ENCODE results near the gene DIPK1B.
"Not testable (repeated sequence)": the region's sequence is repeated elsewhere in the genome, so short reads cannot be mapped to it uniquely, and the experiment has no call there.

Gene DIPK1B

DNA sequence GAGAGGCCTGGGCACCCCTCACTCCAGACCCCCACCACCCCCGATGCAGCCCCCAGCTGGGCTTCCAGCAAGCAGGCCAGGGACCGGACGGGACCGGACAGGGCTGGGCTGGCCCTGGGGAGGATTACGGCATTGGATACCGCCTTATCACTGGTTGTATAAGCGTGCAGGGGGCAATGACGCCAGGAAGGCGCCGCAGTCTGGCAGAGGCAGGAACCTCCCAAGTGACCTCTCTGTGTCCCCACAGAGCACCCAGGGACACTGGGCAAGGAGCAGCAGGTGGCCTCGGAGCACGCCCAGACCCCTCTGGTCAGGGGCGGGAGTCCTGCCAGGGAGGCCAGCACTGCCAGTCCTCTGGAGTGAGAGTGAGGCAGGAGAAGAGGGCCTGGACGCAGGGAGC is 52.7 kb downstream of the DIPK1B start:
- Histone ChIP-seq H3K27ac (ENCODE audit: low read depth, low read length) (no peak overlapping the region), H3K9me3 (ENCODE audit: control insufficient read depth in 1 of 2, low read length in 2 of 2) (no peaks in the 10 kb centered on the region), H3K36me3 (ENCODE audit: control insufficient read depth in 1 of 2, insufficient read depth in 2 of 2, low read length in 2 of 2) (no peaks in the 10 kb centered on the region), H3K4me1 (ENCODE audit: control insufficient read depth in 1 of 2, insufficient read depth in 2 of 2, low read length in 2 of 2) (peaks cover 0 to 5% of the 10 kb centered on the region in 2 donors), H3K27me3 (ENCODE audit: control insufficient read depth in 1 of 2, insufficient read depth in 2 of 2, low read length in 2 of 2) (peaks cover 6 to 23% of the 10 kb centered on the region in 2 donors), H3K9ac (ENCODE audit: low read depth in 1 of 2, low read length in 2 of 2) (no peak overlapping the region), H3K4me3 (ENCODE audit: low read depth in 1 of 2, low read length in 2 of 2) (no peak overlapping the region)

DNA sequence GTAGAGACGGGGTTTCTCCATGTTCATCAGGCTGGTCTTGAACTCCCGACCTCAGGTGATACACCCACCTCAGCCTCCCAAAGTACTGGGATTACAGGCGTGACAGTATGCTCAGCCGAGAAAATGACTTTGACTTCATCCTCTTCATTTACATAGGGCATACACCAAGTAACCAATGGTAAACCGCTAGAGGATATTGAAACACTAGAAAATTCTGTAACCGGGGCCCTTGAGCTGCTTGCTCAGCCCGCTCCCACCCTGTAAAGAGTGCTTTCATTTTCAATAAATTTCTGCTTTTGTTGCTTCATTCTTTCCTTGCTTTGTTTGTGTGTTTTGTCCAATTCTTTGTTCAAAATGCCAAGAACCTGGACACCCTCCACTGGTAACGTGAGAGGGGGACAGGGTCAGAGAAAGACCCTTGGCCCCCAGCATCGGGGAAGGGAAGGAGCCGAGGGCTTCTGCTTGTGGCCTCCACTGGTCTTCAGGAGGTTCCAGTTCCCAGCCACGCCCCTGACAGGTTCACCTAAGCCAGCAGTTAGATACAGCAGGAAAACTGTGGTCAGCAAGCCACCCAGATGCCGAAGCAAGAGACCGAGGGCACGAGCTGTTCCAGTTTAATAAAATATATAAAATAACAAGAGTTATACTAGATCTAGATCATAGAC is 53.5 kb downstream of the DIPK1B start:
- not testable (repeated sequence) for H3K9ac ChIP-seq (ENCODE audit: low read depth in 1 of 2, low read length in 2 of 2); H3K36me3 ChIP-seq (ENCODE audit: control insufficient read depth in 1 of 2, insufficient read depth in 2 of 2, low read length in 2 of 2); H3K4me1 ChIP-seq (ENCODE audit: control insufficient read depth in 1 of 2, insufficient read depth in 2 of 2, low read length in 2 of 2); H3K4me3 ChIP-seq (ENCODE audit: low read depth in 1 of 2, low read length in 2 of 2); H3K9me3 ChIP-seq (ENCODE audit: control insufficient read depth in 1 of 2, low read length in 2 of 2); H3K27ac ChIP-seq (ENCODE audit: low read depth, low read length)
- H3K27me3 ChIP-seq (ENCODE audit: control insufficient read depth in 1 of 2, insufficient read depth in 2 of 2, low read length in 2 of 2), result peaks cover 6 to 19% of the 10 kb centered on the region in 2 donors

DNA sequence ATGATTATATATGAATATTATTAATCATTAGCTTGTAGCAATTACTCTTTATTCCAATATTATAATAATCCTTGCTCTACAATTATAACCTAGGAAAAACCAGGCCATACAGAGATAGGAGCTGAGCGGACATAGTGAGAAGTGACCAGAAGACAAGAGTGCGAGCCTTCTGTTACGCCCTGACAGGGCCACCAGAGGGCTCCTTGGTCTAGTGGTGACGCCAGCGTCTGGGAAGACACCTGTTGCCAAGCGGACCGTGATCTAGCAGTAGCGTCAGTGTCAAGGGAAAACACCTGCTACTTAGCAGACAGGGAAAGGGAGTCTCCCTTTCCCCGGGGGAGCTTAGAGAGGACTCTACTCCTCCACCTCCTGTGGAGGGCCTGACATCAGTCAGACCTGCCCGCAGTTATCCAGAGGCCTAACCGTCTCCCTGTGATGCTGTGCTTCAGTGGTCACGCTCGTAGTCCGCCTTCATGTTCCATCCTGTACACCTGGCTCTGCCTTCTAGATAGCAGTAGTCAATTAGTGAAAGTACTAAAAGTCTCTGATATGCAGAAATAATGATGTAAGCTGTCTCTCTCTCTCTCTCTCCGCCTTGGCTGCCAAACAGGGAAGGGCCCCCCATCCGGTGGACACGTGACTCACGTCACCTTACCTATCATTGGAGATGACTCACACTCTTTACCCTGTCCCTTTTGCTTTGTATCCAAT is 54.2 kb downstream of the DIPK1B start:
- H3K36me3 ChIP-seq (ENCODE audit: control insufficient read depth in 1 of 2, insufficient read depth in 2 of 2, low read length in 2 of 2); H3K9me3 ChIP-seq (ENCODE audit: control insufficient read depth in 1 of 2, low read length in 2 of 2); H3K9ac ChIP-seq (ENCODE audit: low read depth in 1 of 2, low read length in 2 of 2); H3K4me3 ChIP-seq (ENCODE audit: low read depth in 1 of 2, low read length in 2 of 2); H3K27ac ChIP-seq (ENCODE audit: low read depth, low read length); H3K4me1 ChIP-seq (ENCODE audit: control insufficient read depth in 1 of 2, insufficient read depth in 2 of 2, low read length in 2 of 2): not testable (repeated sequence)
- H3K27me3 ChIP-seq (ENCODE audit: control insufficient read depth in 1 of 2, insufficient read depth in 2 of 2, low read length in 2 of 2), result peaks cover 6 to 18% of the 10 kb centered on the region in 2 donors

DNA sequence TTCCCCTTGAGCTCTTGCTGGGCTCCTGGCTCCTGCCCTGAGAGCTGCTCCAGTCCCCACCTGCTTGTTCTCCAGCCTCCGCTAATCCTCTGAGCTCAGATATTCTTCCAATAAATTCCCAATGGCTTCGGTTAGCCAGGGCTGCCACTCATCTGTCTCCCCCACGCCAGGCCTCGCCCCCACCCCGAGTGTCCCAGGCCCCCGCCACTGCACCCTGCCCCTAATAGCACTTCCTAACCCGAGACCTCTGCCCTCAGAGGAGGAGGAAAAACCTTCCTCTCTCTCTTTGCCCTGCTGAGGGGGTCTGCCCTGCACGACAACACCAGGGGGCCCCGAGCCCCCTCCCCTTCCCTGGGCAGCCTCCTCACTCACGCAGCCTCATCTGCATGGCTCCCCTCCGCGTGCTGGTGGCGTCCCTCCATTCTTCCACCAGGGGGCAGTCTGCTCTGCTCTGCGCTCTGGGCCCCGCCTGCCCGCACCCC is 57.4 kb downstream of the DIPK1B start:
- Histone ChIP-seq H3K27me3 (ENCODE audit: control insufficient read depth in 1 of 2, insufficient read depth in 2 of 2, low read length in 2 of 2) (peaks cover 6 to 8% of the 10 kb centered on the region in 2 donors), H3K27ac (ENCODE audit: low read depth, low read length) (no peak overlapping the region), H3K9me3 (ENCODE audit: control insufficient read depth in 1 of 2, low read length in 2 of 2) (peaks cover 8 to 9% of the 10 kb centered on the region in 2 donors), H3K9ac (ENCODE audit: low read depth in 1 of 2, low read length in 2 of 2) (no peak overlapping the region), H3K4me3 (ENCODE audit: low read depth in 1 of 2, low read length in 2 of 2) (no peak overlapping the region), H3K36me3 (ENCODE audit: control insufficient read depth in 1 of 2, insufficient read depth in 2 of 2, low read length in 2 of 2) (no peaks in the 10 kb centered on the region), H3K4me1 (ENCODE audit: control insufficient read depth in 1 of 2, insufficient read depth in 2 of 2, low read length in 2 of 2) (no peaks in the 10 kb centered on the region)

DNA sequence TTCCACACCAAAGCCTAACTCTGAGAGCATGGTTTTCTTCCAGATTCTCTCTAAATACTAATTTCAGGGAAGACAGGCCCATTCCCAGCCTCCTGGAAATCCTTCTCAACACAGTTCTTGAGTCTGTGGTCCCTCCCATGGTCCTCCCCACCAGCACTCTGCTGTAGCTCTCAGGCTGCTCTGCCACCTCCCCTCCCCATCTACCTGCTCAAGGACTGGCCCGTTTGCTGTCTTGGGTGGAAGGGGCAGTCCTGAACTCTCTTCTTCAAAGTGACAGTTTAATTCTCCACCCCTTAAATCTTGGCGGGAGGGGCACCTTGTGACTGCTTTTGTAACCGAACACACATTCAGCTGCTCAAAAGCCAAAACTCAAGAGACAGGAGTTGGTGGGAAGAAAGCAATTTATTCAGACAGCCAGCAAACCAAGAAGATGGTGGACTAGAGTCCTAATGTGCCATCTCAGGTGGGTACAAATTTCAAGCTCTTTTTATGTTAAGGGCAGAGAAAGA is 59.6 kb downstream of the DIPK1B start:
- Histone ChIP-seq H3K9ac (ENCODE audit: low read depth in 1 of 2, low read length in 2 of 2) (no peak overlapping the region), H3K9me3 (ENCODE audit: control insufficient read depth in 1 of 2, low read length in 2 of 2) (peaks cover 8 to 9% of the 10 kb centered on the region in 2 donors), H3K4me3 (ENCODE audit: low read depth in 1 of 2, low read length in 2 of 2) (no peak overlapping the region), H3K27me3 (ENCODE audit: control insufficient read depth in 1 of 2, insufficient read depth in 2 of 2, low read length in 2 of 2) (peaks cover 6 to 8% of the 10 kb centered on the region in 2 donors), H3K36me3 (ENCODE audit: control insufficient read depth in 1 of 2, insufficient read depth in 2 of 2, low read length in 2 of 2) (no peaks in the 10 kb centered on the region), H3K27ac (ENCODE audit: low read depth, low read length) (no peak overlapping the region), H3K4me1 (ENCODE audit: control insufficient read depth in 1 of 2, insufficient read depth in 2 of 2, low read length in 2 of 2) (peaks cover 3 to 4% of the 10 kb centered on the region in 2 donors)

DNA sequence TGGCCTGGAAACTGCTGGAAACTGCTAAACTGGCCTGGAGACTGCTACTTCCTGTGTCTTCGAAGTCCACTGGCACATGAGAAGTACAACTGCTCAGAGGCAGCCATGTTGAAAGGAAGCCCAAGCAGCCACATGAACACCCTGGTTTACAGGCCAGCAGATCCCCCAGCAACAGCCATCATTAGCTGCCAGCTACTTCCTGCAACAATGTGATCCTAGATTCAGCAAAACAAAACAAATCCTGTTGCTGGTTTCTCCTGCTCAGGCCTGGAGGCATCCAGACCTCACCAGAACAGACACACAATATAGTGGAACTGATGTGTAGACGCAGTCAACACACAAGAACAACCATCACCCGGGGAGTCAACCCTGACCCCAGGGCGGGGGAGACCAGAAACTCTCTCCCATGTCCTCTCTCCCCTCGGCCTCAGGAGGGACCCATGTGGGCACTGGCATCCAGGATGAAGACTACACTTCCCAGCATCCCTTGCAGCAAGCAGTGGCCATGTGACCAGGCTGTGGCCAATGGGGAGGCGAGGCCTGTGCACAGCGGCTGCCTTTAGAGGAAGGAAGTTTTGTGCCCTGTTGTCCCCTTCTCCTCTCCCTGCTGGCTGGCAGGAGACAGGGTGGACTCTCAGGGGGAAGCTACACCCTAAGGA is 61.1 kb downstream of the DIPK1B start:
- H3K9ac ChIP-seq (ENCODE audit: low read depth in 1 of 2, low read length in 2 of 2), result no peak overlapping the region
- peaks cover 8 to 9% of the 10 kb centered on the region in 2 donors for H3K9me3 ChIP-seq (ENCODE audit: control insufficient read depth in 1 of 2, low read length in 2 of 2)
- H3K27me3 ChIP-seq (ENCODE audit: control insufficient read depth in 1 of 2, insufficient read depth in 2 of 2, low read length in 2 of 2), result no peaks in the 10 kb centered on the region
- no peaks in the 10 kb centered on the region for H3K36me3 ChIP-seq (ENCODE audit: control insufficient read depth in 1 of 2, insufficient read depth in 2 of 2, low read length in 2 of 2)
- no peak overlapping the region for H3K4me3 ChIP-seq (ENCODE audit: low read depth in 1 of 2, low read length in 2 of 2)
- peaks cover 10 to 11% of the 10 kb centered on the region in 2 donors for H3K4me1 ChIP-seq (ENCODE audit: control insufficient read depth in 1 of 2, insufficient read depth in 2 of 2, low read length in 2 of 2)
- no peak overlapping the region for H3K27ac ChIP-seq (ENCODE audit: low read depth, low read length)
